ENCODE results near the gene HTRA1.

HTRA1 gene

GRCh38 chr10:122495406-122496340 is 34.3 kb downstream of the HTRA1 start:
- no peak for DNase-seq (ENCODE audit: low spot score)

- no peak for DNase-seq (ENCODE audit: low spot score)
Measured at GRCh38 chr10:122497241-122497640, 35.9 kb downstream of the HTRA1 start.

GRCh38 chr10:122498521-122498920 is 37.2 kb downstream of the HTRA1 start:
- DNase-seq (ENCODE audit: low spot score) = no peak

- DNase-seq (ENCODE audit: low spot score) = no peak
Measured at GRCh38 chr10:122499012-122499411, 37.7 kb downstream of the HTRA1 start.

GRCh38 chr10:122499491-122499941 is 38.2 kb downstream of the HTRA1 start:
- DNase-seq (ENCODE audit: low spot score) = no peak

- no peak for DNase-seq (ENCODE audit: low spot score)
Measured at GRCh38 chr10:122500194-122500593, 38.8 kb downstream of the HTRA1 start.

- no peak for DNase-seq (ENCODE audit: low spot score)
Measured at GRCh38 chr10:122500726-122501125, 39.4 kb downstream of the HTRA1 start.

GRCh38 chr10:122503012-122503411 is 41.7 kb downstream of the HTRA1 start:
- DNase-seq (ENCODE audit: low spot score) = no peak

- no peak for DNase-seq (ENCODE audit: low spot score)
Measured at GRCh38 chr10:122503886-122504609, 42.7 kb downstream of the HTRA1 start.

GRCh38 chr10:122504610-122504950 is 43.2 kb downstream of the HTRA1 start:
- no peak for DNase-seq (ENCODE audit: low spot score)

GRCh38 chr10:122505011-122505410 is 43.7 kb downstream of the HTRA1 start:
- DNase-seq (ENCODE audit: low spot score) = no peak

- DNase-seq (ENCODE audit: low spot score) = no peak
Measured at GRCh38 chr10:122505885-122506645, 44.7 kb downstream of the HTRA1 start.

- no peak for DNase-seq (ENCODE audit: low spot score)
Measured at GRCh38 chr10:122507616-122508015, 46.3 kb downstream of the HTRA1 start.

- DNase-seq (ENCODE audit: low spot score) = no peak
Measured at GRCh38 chr10:122508021-122508420, 46.7 kb downstream of the HTRA1 start.

GRCh38 chr10:122509323-122509722 is 48.0 kb downstream of the HTRA1 start:
- no peak for DNase-seq (ENCODE audit: low spot score)

GRCh38 chr10:122510326-122510725 is 49.0 kb downstream of the HTRA1 start:
- DNase-seq (ENCODE audit: low spot score) = no peak

GRCh38 chr10:122510736-122511135 is 49.4 kb downstream of the HTRA1 start:
- DNase-seq (ENCODE audit: low spot score) = no peak

GRCh38 chr10:122513053-122513452 is 51.7 kb downstream of the HTRA1 start:
- DNase-seq (ENCODE audit: low spot score) = no peak

- DNase-seq (ENCODE audit: low spot score) = no peak
Measured at GRCh38 chr10:122514045-122514840, 52.9 kb downstream of the HTRA1 start.

GRCh38 chr10:122515022-122515424 is 53.7 kb downstream of the HTRA1 start:
- DNase-seq (ENCODE audit: low spot score) = no peak

- no peak for DNase-seq (ENCODE audit: low spot score)
Measured at GRCh38 chr10:122515588-122516231, 54.4 kb downstream of the HTRA1 start.

All from germinal center (tissue), 1 donor.